PC-3 (cell line): ENCODE results near the gene S100P. TPM values are rescaled to one million over a fixed set of nuclear protein-coding genes. Genes with fewer than 3 reads are reported as not detected.

Source experiments
- ATAC-seq: fragments of 200-7000 bp; cut with Tn5 transposase; 2 replicates; pipeline ENCODE4 v1.9.1; 2020; ENCODE audit warnings: mild to moderate bottlenecking, moderate library complexity
- BruUV-seq: library from RNA; stranded (reverse); fragments of 400-500 nt; replicated peaks from 2 replicates; lab custom pipeline; 2021; lab: Mats Ljungman, UMichigan
- CTCF ChIA-PET: fragments of 300-600 bp; sonication (Branson Sonifier 250); formaldehyde crosslinking; loops from one replicate; lab custom pipeline; 2022; ENCODE audit warnings: antibody characterized with exemption; lab: Charles Lee
- POLR2A ChIA-PET: fragments of 300-600 bp; sonication (Branson Sonifier 250); formaldehyde crosslinking; loops from one replicate; lab custom pipeline; 2022; ENCODE audit warnings: antibody characterized with exemption; ENCODE audit not compliant: unreplicated experiment; lab: Charles Lee
- DNase-seq: peaks from one replicate; pipeline ENCODE4 v3.0.0-alpha.2; 2015
- H2AFZ ChIP-seq: fragments of 300-600 bp; sonication (generic); 2 replicates; pipeline ENCODE4 v1.6.0; 2016; ENCODE audit warnings: antibody characterized with exemption, low read length
- H3F3A ChIP-seq: fragments of 300-600 bp; sonication (generic); one replicate; pipeline ENCODE4 v1.6.0; 2017; ENCODE audit warnings: antibody characterized with exemption, low read length, control low read depth, mild to moderate bottlenecking; ENCODE audit not compliant: unreplicated experiment
- H3K27ac ChIP-seq: fragments of 300-600 bp; sonication (generic); 2 replicates; pipeline ENCODE4 v1.5.1; 2016; ENCODE audit warnings: mild to moderate bottlenecking, low read length
- H3K27me3 ChIP-seq: fragments of 300-600 bp; sonication (generic); 2 replicates; pipeline ENCODE4 v1.6.1; 2016; ENCODE audit warnings: low read length, mixed read lengths
- H3K36me3 ChIP-seq: fragments of 300-600 bp; sonication (generic); 2 replicates; pipeline ENCODE4 v1.6.1; 2016; ENCODE audit warnings: low read depth, mixed run types, low read length, mixed read lengths
- H3K4me1 ChIP-seq: fragments of 300-600 bp; sonication (generic); 2 replicates; pipeline ENCODE4 v1.5.1; 2016; ENCODE audit warnings: low read length; ENCODE audit not compliant: insufficient read depth
- H3K4me2 ChIP-seq: fragments of 300-600 bp; sonication (generic); 2 replicates; pipeline ENCODE4 v1.6.0; 2016; ENCODE audit warnings: low read length
- H3K4me3 ChIP-seq: fragments of 300-600 bp; sonication (generic); 2 replicates; pipeline ENCODE4 v1.5.1; 2016; ENCODE audit warnings: mild to moderate bottlenecking, low read length, mixed read lengths
- H3K79me2 ChIP-seq: fragments of 300-600 bp; sonication (generic); 2 replicates; pipeline ENCODE4 v1.6.1; 2017; ENCODE audit warnings: low read length, mixed read lengths
- H3K9ac ChIP-seq: fragments of 300-600 bp; sonication (generic); 2 replicates; pipeline ENCODE4 v1.6.0; 2016; ENCODE audit warnings: mild to moderate bottlenecking, low read length
- H3K9me2 ChIP-seq: fragments of 300-600 bp; sonication (generic); replicated peaks from 2 replicates; pipeline ENCODE4 v1.6.1; 2016; ENCODE audit warnings: mixed run types, low read length, mixed read lengths
- H3K9me3 ChIP-seq: fragments of 300-600 bp; sonication (generic); 2 replicates; pipeline ENCODE4 v1.6.1; 2016; ENCODE audit warnings: low read length, mixed read lengths
- H4K20me1 ChIP-seq: fragments of 300-600 bp; sonication (generic); 2 replicates; pipeline ENCODE4 v1.6.1; 2016; ENCODE audit warnings: low read length, mixed read lengths
- CTCF ChIP-seq: fragments of 300-600 bp; sonication (generic); conservative IDR thresholded peaks from 2 replicates; pipeline ENCODE4 v1.5.1; 2017; ENCODE audit warnings: antibody characterized with exemption, low read depth, mild to moderate bottlenecking, low read length
- EZH2 ChIP-seq: fragments of 300-600 bp; sonication (generic); IDR thresholded peaks from one replicate; pipeline ENCODE4 v1.6.1; 2017; ENCODE audit warnings: antibody characterized with exemption, mild to moderate bottlenecking, low read length; ENCODE audit not compliant: unreplicated experiment
- EZH2phosphoT487 ChIP-seq: fragments of 300-600 bp; sonication (generic); IDR thresholded peaks from 2 replicates; pipeline ENCODE4 v1.6.1; 2018; ENCODE audit warnings: mild to moderate bottlenecking, antibody characterized with exemption, low read length, borderline replicate concordance
- intact Hi-C: fragments of 100-400 bp; cut with micrococcal nuclease; formaldehyde crosslinking; loops from 2 replicates; pipeline ENCODE4 v1.9.0; 2023
- total RNA-seq: library from RNA; depleted of rRNA; stranded (reverse); fragments of >200 nt; gene quantifications from 2 replicates; pipeline ENCODE4 v1.2.3, GENCODE V29; 2014

S100P gene
- total RNA-seq, 1 experiment from 2014 or later: 59.8 TPM

GRCh38 chr4:6709230-6710114 lies 15.8 kb downstream of the S100P start, which contains the start of gene MRFAP1L1:
Gene MRFAP1L1 (minus strand): TSS chr4:6709865. CDS start chr4:6709629, 236 bp downstream.
- ATAC-seq: peak; percentile 68
- no peaks in the 10 kb centered on the region for H3K36me3 ChIP-seq

DNA sequence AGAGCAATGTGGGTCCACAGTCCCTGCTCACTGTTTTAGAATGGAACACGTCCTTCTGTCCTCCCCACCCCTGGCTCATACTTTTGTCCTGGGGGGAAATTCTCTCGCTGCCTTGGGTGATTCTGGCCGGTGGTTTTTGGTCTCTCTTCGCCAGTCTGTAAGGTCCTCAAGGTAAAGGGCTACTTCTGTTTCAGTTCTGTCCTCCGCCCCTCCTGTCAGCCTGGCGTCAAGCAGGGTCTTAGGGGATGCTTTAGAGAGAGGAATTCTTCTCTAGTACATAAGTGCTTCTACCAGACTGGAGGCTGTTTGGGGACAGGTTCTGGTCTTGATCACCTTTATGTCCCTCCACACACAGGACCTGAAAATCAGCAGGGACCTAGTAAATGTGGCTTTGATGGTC lies 16.6 kb downstream of the S100P start:
- Histone ChIP-seq H3K9me2 (no peaks in the 10 kb centered on the region), H3F3A (no peaks in the 10 kb centered on the region), H3K4me2 (peak overlapping the region; percentile 99), H3K79me2 (peaks cover 44% of the 10 kb centered on the region), H3K27ac (no peak overlapping the region), H3K4me1 (peaks cover 14% of the 10 kb centered on the region), H3K9me3 (no peaks in the 10 kb centered on the region), H4K20me1 (0 out of 2 replicates have a peak, but pooled peaks cover 8% of the 10 kb centered on the region), H3K9ac (peak overlapping the region; percentile 86), H3K4me3 (peak overlapping the region; percentile 95), H3K27me3 (no peaks in the 10 kb centered on the region), H2AFZ (peak overlapping the region; percentile 95), H3K36me3 (no peaks in the 10 kb centered on the region)
- intact Hi-C loops: no loop called here
- DNase-seq: no peak
- TF ChIP-seq EZH2 (no peak), EZH2phosphoT487 (no peak), CTCF (no peak)
- ChIA-PET CTCF (interaction anchor here (0.7 kb wide), 1 partner anchor 14 kb away, joined by 3 read pairs; no protein-coding TSS in a partner anchor), POLR2A (no interaction called here)
- BruUV-seq: TSS peak; percentile 53
- ATAC-seq: peak; percentile 39

More at GRCh38 chr4:6709230-6710114, 15.8 kb downstream of the S100P start, which contains the start of gene MRFAP1L1:
- TF ChIP-seq EZH2phosphoT487 (no peak), CTCF (no peak), EZH2 (no peak)
- no peaks in the 10 kb centered on the region for H3K27me3 ChIP-seq
- peak; percentile 93 for DNase-seq
- H3K4me2 ChIP-seq: peak within 1 kb of the TSS; percentile 99
- H2AFZ ChIP-seq: peak within 1 kb of the TSS; percentile 95
- CTCF ChIA-PET: interaction anchor here (0.7 kb wide), 2 partner anchors 14 to 35 kb away, joined by 3 read pairs; no protein-coding TSS in a partner anchor
- H3K4me3 ChIP-seq: peak within 1 kb of the TSS; percentile 95
- no peaks in the 10 kb centered on the region for H3K9me2 ChIP-seq
- H3K4me1 ChIP-seq: peaks cover 14% of the 10 kb centered on the region
- POLR2A ChIA-PET: no interaction called here
- intact Hi-C loops: no loop called here
- TSS peak; percentile 86 for BruUV-seq
- H3K79me2 ChIP-seq: peaks cover 52% of the 10 kb centered on the region
- H3K9me3 ChIP-seq: no peaks in the 10 kb centered on the region
- peak within 1 kb of the TSS; percentile 86 for H3K9ac ChIP-seq
- H3F3A ChIP-seq: no peaks in the 10 kb centered on the region
- 0 out of 2 replicates have a peak, but pooled peaks cover 8% of the 10 kb centered on the region for H4K20me1 ChIP-seq
- H3K27ac ChIP-seq: peak within 1 kb of the TSS; percentile 57
